HG03045 (cell line): ENCODE results near the gene NRN1L.
A peak's percentile ranks its signal among the peaks of the same experiment; 100 is the strongest.

Experiments used
- ATAC-seq: cut with Tn5 transposase; IDR thresholded peaks from one replicate; pipeline ENCODE4 v1.9.1; 2021; ENCODE audit warnings: mild to moderate bottlenecking, moderate library complexity; ENCODE audit not compliant: unreplicated experiment

Gene NRN1L

GRCh38 chr16:67934306-67935100, 49.8 kb downstream of the NRN1L start:
- ATAC-seq, result no peak

GRCh38 chr16:67935101-67935401, 50.4 kb downstream of the NRN1L start:
- peak; percentile 8 for ATAC-seq

- ATAC-seq, result peak; percentile 92
Observed at GRCh38 chr16:67935402-67936123, 50.9 kb downstream of the NRN1L start.
